Psoas muscle (tissue), 8 donors: ENCODE data around the gene ANKRD20A1. TPM values are rescaled to one million over a fixed set of nuclear protein-coding genes. Genes with fewer than 3 reads are reported as not detected.
"Not testable (repeated sequence)": the region's sequence is repeated elsewhere in the genome, so short reads cannot be mapped to it uniquely, and the experiment has no call there.

ENCODE experiments used
- ATAC-seq, 4 donors: fragments of 200-7000 bp; cut with Tn5 transposase; one replicate each; pipeline ENCODE4 v1.9.1; 2020; ENCODE audit warnings: moderate library complexity in 3 of 4, mild to moderate bottlenecking in 2 of 4
- DNase-seq, 2 donors: peaks; one replicate each; pipeline ENCODE4 v3.0.0-alpha.2; 2020
- H3K27ac ChIP-seq: fragments of 200-600 bp; one replicate; pipeline ENCODE4 v1.8.0; 2022
- H3K27me3 ChIP-seq, 3 donors: fragments of 200-600 bp in 1 of 3; one replicate each; pipeline versions ENCODE4 v1.6.1 to v1.8.0; 2013 to 2022; ENCODE audit warnings: low read length in 2 of 3, mild to moderate bottlenecking in 2 of 3, moderate library complexity in 1 of 3; ENCODE audit not compliant: insufficient read depth in 3 of 3
- H3K36me3 ChIP-seq, 2 donors: fragments of 200-600 bp in 1 of 2; one replicate each; pipeline versions ENCODE4 v1.6.1 to v1.8.0; 2013 to 2022; ENCODE audit warnings: low read depth in 1 of 2, mild to moderate bottlenecking in 1 of 2, moderate library complexity in 1 of 2; ENCODE audit not compliant: insufficient read depth in 1 of 2
- H3K4me1 ChIP-seq: fragments of 200-600 bp; one replicate; pipeline ENCODE4 v1.8.0; 2022
- H3K4me3 ChIP-seq: fragments of 200-600 bp; one replicate; pipeline ENCODE4 v1.8.0; 2022; ENCODE audit warnings: mild to moderate bottlenecking
- H3K9me3 ChIP-seq: fragments of 200-600 bp; one replicate; pipeline ENCODE4 v1.8.0; 2022
- WGBS, 3 donors: extraction: QIAGEN DNeasy Blood & Tissue Kit; methylation state at CpG; one replicate each; pipeline versions ENCODE4 v1.1.6 to v1.1.7; 2013; 5-methylcytosine and 5-hydroxymethylcytosine counted together
- intact Hi-C, 2 donors: fragments of 100-400 bp; cut with DNase I; formaldehyde crosslinking; loops; one replicate each; pipeline versions ENCODE4 v1.11.0 to v1.14.2; 2022
- long read RNA-seq, 2 donors: library from polyadenylated mRNA; unstranded; transcript quantifications; one replicate each; pipeline ENCODE4 v2.0.0, GENCODE V29; 2021
- polyA plus RNA-seq, 3 donors: library from polyadenylated mRNA; stranded (reverse); fragments of 200-250 nt; gene quantifications; one replicate each; pipeline ENCODE4 v1.2.3, GENCODE V29; 2013
- total RNA-seq, 4 donors: library from RNA; stranded (reverse); fragmentation: NEBNext Ultra II Directional in 2 of 4; extraction: Animal tissue kit (Norgen Biotek cat#: 25700) in 2 of 4; gene quantifications; one replicate each; pipeline versions ENCODE4 v1.2.1 to v1.2.4, GENCODE V29; 2021 to 2023
- donor health status: healthy with polysubstance abuse.
- donor health status: DM: no; HTN: no; CAD: no; lungs with moderate emphysema.
- donor health status: Bipolar disorder and iron deficiency.
- donor health status: healthy.
- donor health status: DM: yes; HTN: yes; CAD: no.
- donor health status: DM: no; HTN: no; CAD: no.
- donor health status: DM: no; HTN: no; CAD: no.
- donor health status: DM: yes; HTN: yes; CAD: no.

Gene ANKRD20A1
- total RNA-seq (under 1 TPM in 3 of 4 donors, not detected in 1; 0.55 to 0.93 (median 0.74) TPM), polyA plus RNA-seq (under 1 TPM; 0.20 to 0.30 (median 0.20) TPM)
- long read RNA-seq, donor 1, result 0 reads
- long read RNA-seq, donor 2, result 0 reads

DNA sequence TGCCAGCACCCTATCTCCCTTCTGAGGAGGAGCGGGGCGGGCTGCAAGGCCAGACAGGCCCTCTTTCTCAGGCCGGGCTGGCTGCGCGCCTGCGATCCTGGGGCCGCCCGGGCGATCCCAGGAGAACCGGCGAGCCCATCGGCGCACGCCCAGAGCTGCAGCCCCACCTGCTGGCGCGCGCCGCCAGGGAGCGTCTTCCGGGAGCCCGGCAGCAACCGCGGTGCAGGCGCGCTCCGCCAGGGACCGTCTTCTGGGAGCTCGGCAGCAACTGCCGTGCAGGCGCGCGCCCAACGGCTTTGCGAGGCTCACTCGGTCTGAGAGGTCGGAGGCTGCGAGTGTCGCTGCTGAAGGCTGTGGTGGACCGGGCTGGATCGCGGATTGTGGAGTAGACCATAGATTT is at the start of gene ANKRD20A1:
TSS of gene ANKRD20A1 (plus strand) at position 61 of the 400 bp plus-strand sequence. CDS start 496 bp downstream, outside the sequence.
- H3K27ac ChIP-seq, ATAC-seq, H3K4me3 ChIP-seq, H3K27me3 ChIP-seq, H3K4me1 ChIP-seq, intact Hi-C loops, DNase-seq, H3K9me3 ChIP-seq, H3K36me3 ChIP-seq: not testable (repeated sequence)
- WGBS, 3 donors, result no CpG with 5 or more reads among the region's 41 CpGs

DNA sequence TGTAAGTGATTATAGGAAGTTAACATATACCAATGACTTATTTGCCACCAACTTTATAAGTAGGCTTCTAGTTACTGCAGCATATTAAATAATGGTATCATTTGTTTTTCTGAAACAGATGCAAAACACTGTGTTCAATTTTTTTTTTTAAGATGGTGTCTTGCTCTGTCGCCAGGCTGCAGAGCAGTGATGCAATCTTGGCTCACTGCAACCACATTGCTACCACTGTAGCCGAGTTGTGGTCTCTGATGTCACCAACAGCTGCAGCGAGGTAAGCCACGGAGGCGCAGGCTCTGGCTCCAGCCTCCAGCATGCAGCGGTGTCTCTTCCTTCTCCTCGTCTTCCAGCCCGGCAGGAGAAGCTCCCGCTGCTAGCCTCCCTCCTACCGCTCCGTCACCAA is 26.6 kb upstream of the ANKRD20A1 start:
- WGBS, 3 donors, result 57 to 72% (median 61%) methylated on average over 5 to 7 of the region's 11 CpGs
- H3K4me1 ChIP-seq, intact Hi-C loops, H3K36me3 ChIP-seq, H3K4me3 ChIP-seq, H3K27ac ChIP-seq, H3K27me3 ChIP-seq, DNase-seq, ATAC-seq, H3K9me3 ChIP-seq: not testable (repeated sequence)
